ENCODE data around the gene RUNX3. TPM values are rescaled to one million over a fixed set of nuclear protein-coding genes. Genes with fewer than 3 reads are reported as not detected.

Gene RUNX3
- total RNA-seq, 1 experiment from 2014 or later = 0.33 TPM

DNA sequence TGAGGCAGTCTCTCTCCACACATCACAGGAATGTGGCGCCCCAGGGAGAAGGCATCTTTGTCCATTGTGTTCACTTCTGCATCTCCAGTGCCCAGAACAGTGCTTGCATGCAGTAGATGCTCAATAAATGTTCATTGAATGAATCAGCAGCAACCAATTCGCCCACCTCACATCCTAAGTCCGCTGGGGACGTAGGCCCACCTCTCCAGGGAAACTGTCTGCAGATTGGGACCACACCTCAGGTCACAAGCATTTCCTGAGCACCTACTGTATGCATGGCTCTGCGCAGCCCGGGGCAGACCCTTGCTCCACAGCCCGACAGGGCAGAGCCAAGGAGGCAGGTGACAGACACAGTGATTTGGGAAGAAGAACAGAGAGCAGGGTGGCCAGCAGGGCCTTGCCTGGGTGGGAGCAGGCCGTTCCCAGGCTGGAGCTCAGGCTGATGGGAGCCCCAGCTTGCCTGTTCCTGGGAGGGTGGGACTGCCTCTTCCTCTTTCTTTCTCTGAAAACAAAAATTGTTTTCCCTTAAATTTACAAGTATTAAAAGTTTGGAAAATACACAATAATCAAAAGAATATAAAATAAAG is 25.8 kb upstream of the RUNX3 start:
- Histone ChIP-seq H2AK5ac (ENCODE audit: insufficient read length, low read length) (no peak overlapping the region), H3K4ac (ENCODE audit: low read depth, low read length) (no peak overlapping the region), H4K8ac (replicated peaks; ENCODE audit: insufficient read length, low read depth, low read length) (no peak overlapping the region), H2AFZ (ENCODE audit: low read length) (no peak overlapping the region), H2BK5ac (ENCODE audit: insufficient read length, low read length) (no peak overlapping the region), H3K9me3 (ENCODE audit: control insufficient read depth, low read depth, low read length) (no peaks in the 10 kb centered on the region), H3K23ac (ENCODE audit: insufficient read length, low read depth, low read length) (no peak overlapping the region), H3K27me3 (ENCODE audit: insufficient read depth, low read length) (no peaks in the 10 kb centered on the region), H3K23me2 (ENCODE audit: insufficient read length, low read depth, low read length, poor library complexity, severe bottlenecking) (no peaks in the 10 kb centered on the region), H2BK15ac (ENCODE audit: low read depth, low read length) (no peak overlapping the region), H4K91ac (ENCODE audit: insufficient read length, low read depth, low read length) (no peak overlapping the region), H4K5ac (ENCODE audit: insufficient read length, low read depth, low read length) (no peak overlapping the region), H3K79me1 (ENCODE audit: insufficient read depth, low read depth, low read length, poor library complexity, severe bottlenecking) (no peaks in the 10 kb centered on the region), H3K9ac (ENCODE audit: extremely low read depth, insufficient read length, low read length) (no peak overlapping the region), H4K20me1 (ENCODE audit: control insufficient read depth, insufficient read depth, insufficient read length) (no peaks in the 10 kb centered on the region), H3K27ac (ENCODE audit: insufficient read length, low read depth, low read length) (no peak overlapping the region), H2BK120ac (ENCODE audit: low read depth, low read length, poor library complexity, severe bottlenecking) (no peak overlapping the region), H3K18ac (ENCODE audit: insufficient read length, low read depth, low read length) (no peak overlapping the region), H3T11ph (ENCODE audit: low read length) (no peak overlapping the region), H3K4me2 (ENCODE audit: insufficient read depth, insufficient read length, low read length) (no peak overlapping the region), H3K4me1 (ENCODE audit: insufficient read depth, low read length) (no peaks in the 10 kb centered on the region), H2BK20ac (ENCODE audit: low read depth, low read length, poor library complexity, severe bottlenecking) (no peak overlapping the region), H3K14ac (ENCODE audit: insufficient read depth, low read length) (peak overlapping the region; percentile 7; the same call in 1 of the 2 replicates), H2BK12ac (ENCODE audit: insufficient read length, low read depth, low read length) (no peak overlapping the region), H3K79me2 (ENCODE audit: insufficient read depth, low read length) (no peaks in the 10 kb centered on the region), H3K56ac (ENCODE audit: insufficient read length, low read depth, low read length) (no peak overlapping the region)
- H3K4me1 Mint-ChIP-seq = peaks cover 12 to 19% of the 10 kb centered on the region in 2 experiments
- H3K4me3 Mint-ChIP-seq = no peak overlapping the region
- no peak overlapping the region for H3K27ac Mint-ChIP-seq
- no peaks in the 10 kb centered on the region for H3K36me3 Mint-ChIP-seq (ENCODE audit: insufficient read depth in 1 of 3, low read depth in 3 of 3)
- no CpG with 5 or more reads among the region's 8 CpGs for WGBS (ENCODE audit: extremely low coverage, insufficient read length, low lambda C conversion rate)
- no peak for DNase-seq
- H3K27me3 Mint-ChIP-seq (ENCODE audit: low read depth) = peaks cover 2% of the 10 kb centered on the region; the same call in 1 of the 2 replicates
- no peaks in the 10 kb centered on the region for H3K9me3 Mint-ChIP-seq
- TF ChIP-seq, protein P1, sequence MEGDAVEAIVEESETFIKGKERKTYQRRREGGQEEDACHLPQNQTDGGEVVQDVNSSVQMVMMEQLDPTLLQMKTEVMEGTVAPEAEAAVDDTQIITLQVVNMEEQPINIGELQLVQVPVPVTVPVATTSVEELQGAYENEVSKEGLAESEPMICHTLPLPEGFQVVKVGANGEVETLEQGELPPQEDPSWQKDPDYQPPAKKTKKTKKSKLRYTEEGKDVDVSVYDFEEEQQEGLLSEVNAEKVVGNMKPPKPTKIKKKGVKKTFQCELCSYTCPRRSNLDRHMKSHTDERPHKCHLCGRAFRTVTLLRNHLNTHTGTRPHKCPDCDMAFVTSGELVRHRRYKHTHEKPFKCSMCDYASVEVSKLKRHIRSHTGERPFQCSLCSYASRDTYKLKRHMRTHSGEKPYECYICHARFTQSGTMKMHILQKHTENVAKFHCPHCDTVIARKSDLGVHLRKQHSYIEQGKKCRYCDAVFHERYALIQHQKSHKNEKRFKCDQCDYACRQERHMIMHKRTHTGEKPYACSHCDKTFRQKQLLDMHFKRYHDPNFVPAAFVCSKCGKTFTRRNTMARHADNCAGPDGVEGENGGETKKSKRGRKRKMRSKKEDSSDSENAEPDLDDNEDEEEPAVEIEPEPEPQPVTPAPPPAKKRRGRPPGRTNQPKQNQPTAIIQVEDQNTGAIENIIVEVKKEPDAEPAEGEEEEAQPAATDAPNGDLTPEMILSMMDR (conservative IDR thresholded peaks at IDR 0.05) = no peak

Data from H9 (cell line).